ENCODE measurements around the gene CD320.

Gene CD320

DNA sequence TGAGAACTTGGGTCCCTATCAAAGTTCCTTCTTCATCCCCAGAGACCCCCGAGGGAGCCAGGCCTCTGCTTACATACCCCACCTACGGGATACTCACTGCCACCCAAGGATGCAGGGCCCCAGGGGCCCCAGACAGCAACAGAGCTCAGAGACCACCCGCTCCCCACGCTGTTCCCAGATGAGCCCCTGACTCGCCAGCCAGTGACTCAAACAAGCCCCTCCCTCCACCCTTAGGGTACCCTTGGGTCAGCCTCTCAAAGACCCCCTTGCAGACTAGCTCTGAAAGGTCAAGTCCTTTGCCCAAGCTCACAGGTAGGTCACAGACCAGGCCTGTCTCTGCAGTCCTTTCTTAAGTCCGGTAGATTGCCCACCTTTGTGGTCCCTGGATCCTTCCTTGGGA is 45.7 kb downstream of the CD320 start:
- TF ChIP-seq CTCF (IDR thresholded peaks at IDR 0.05; ENCODE audit: insufficient read depth, low read depth, low read length, missing control alignments): no peak
- no peak overlapping the region for H3K4me3 ChIP-seq (ENCODE audit: low read depth, low read length)
- no peak for DNase-seq (ENCODE audit: low read depth)

DNA sequence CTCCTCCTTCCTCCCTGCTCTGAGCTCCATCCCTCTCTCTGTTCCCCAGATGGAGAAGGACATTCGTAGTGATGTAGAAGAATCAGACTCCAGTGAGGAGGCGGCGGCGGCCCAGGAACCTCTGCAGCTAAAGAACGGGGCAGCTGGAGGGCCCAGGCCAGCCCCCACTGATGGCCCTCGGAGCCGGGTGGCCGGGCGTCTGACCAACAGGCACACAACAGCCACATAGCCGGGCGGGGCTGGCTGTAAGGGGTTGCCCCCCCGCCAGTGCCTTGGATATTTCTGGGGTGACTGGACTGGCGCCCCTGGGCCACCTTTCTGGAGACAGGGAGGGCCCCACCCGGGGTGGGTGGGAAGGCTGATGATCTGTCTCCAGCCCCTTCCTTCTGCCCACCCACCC is 46.3 kb downstream of the CD320 start:
- TF ChIP-seq CTCF (IDR thresholded peaks at IDR 0.05; ENCODE audit: insufficient read depth, low read depth, low read length, missing control alignments): no peak
- no peak for DNase-seq (ENCODE audit: low read depth)
- no peak overlapping the region for H3K4me3 ChIP-seq (ENCODE audit: low read depth, low read length)

DNA sequence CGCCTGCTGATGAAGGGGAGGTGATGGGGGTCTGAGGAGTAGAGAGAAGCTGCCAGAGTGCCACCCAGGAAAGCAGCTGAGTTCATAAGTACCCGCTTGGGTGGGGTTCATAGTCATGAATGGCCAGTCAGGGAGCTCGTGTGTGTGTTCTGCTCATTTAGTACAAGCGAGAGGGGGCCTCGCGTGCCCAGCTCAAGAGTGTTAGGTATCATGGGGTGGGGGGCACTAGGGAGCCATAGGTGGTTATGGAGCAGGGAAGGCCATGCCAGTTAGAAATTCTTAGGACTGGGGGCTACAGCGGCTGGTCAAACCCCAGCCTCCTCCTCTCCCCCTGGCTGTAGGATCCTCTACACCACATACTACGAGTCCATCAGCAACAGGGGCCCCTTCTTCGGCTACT is 46.8 kb downstream of the CD320 start:
- no peak for TF ChIP-seq CTCF (IDR thresholded peaks at IDR 0.05; ENCODE audit: insufficient read depth, low read depth, low read length, missing control alignments)
- DNase-seq (ENCODE audit: low read depth): no peak
- no peak overlapping the region for H3K4me3 ChIP-seq (ENCODE audit: low read depth, low read length)

GRCh38 chr19:8259922-8260247 is 48.3 kb downstream of the CD320 start:
- TF ChIP-seq CTCF (IDR thresholded peaks at IDR 0.05; ENCODE audit: insufficient read depth, low read depth, low read length, missing control alignments): no peak
- no peak overlapping the region for H3K4me3 ChIP-seq (ENCODE audit: low read depth, low read length)
- no peak for DNase-seq (ENCODE audit: low read depth)

GRCh38 chr19:8259142-8259921 is 48.8 kb downstream of the CD320 start:
- no peak for DNase-seq (ENCODE audit: low read depth)
- no peak for TF ChIP-seq CTCF (IDR thresholded peaks at IDR 0.05; ENCODE audit: insufficient read depth, low read depth, low read length, missing control alignments)
- H3K4me3 ChIP-seq (ENCODE audit: low read depth, low read length): no peak overlapping the region

DNA sequence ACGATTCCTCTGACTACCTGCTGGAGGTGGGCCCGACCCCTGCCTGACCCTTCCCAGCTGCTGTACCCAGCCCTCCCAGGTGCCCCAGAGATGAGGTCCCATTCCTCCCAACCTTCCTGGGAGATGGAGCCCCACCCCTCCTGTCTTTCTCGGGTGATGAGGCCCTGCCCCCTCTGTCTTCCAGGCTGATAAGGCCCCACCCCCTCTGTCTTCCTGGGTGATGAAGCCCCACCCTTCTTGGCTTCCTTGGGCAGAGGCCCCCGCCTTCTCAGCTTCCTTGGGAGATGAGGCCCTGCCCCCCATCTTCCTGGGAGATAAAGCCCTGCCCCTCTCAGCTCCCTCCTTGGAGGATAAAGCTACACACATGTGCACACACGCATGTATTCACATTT is 51.1 kb downstream of the CD320 start:
- H3K4me3 ChIP-seq (ENCODE audit: low read depth, low read length): no peak overlapping the region
- TF ChIP-seq CTCF (IDR thresholded peaks at IDR 0.05; ENCODE audit: insufficient read depth, low read depth, low read length, missing control alignments): no peak
- DNase-seq (ENCODE audit: low read depth): no peak

All from GM12865 (cell line).